ENCODE measurements around the gene HSPB6.

Gene HSPB6

GRCh38 chr19:35746531-35746930 lies 10.3 kb downstream of the HSPB6 start:
- no peak for DNase-seq (ENCODE audit: low read depth in 1 of 2, low spot score in 1 of 2)

GRCh38 chr19:35746087-35746462 lies 10.8 kb downstream of the HSPB6 start:
- no peak for DNase-seq (ENCODE audit: low read depth in 1 of 2, low spot score in 1 of 2)

GRCh38 chr19:35745328-35746086 lies 11.3 kb downstream of the HSPB6 start, which contains the start of the genes PSENEN and U2AF1L4:
TSS of gene PSENEN (plus strand) at chr19:35745651. CDS start at chr19:35745931, 280 bp downstream.
TSS of gene U2AF1L4 (minus strand) at chr19:35745418. CDS start at chr19:35745391, 27 bp downstream.
- peak; percentile 85 to 95 for DNase-seq (ENCODE audit: low read depth in 1 of 2, low spot score in 1 of 2)

GRCh38 chr19:35744430-35745327 lies 12.2 kb downstream of the HSPB6 start:
- peak; percentile 81 to 94 for DNase-seq (ENCODE audit: low read depth in 1 of 2, low spot score in 1 of 2)

- DNase-seq (ENCODE audit: low read depth in 1 of 2, low spot score in 1 of 2): no peak
These were observed 13.0 kb downstream of the HSPB6 start for GRCh38 chr19:35743640-35744429.

GRCh38 chr19:35742121-35742724 lies 14.6 kb downstream of the HSPB6 start, which contains the start of gene IGFLR1:
TSS of gene IGFLR1 (minus strand) at chr19:35742452. CDS start at chr19:35741180, 1,272 bp downstream.
- peak in 1 of 2 donors; percentile 85 for DNase-seq (ENCODE audit: low read depth in 1 of 2, low spot score in 1 of 2)

GRCh38 chr19:35741203-35741515 lies 15.7 kb downstream of the HSPB6 start:
- no peak for DNase-seq (ENCODE audit: low read depth in 1 of 2, low spot score in 1 of 2)

GRCh38 chr19:35740423-35741202 lies 16.2 kb downstream of the HSPB6 start:
- DNase-seq (ENCODE audit: low read depth in 1 of 2, low spot score in 1 of 2): peak; percentile 82 to 94

- no peak for DNase-seq (ENCODE audit: low read depth in 1 of 2, low spot score in 1 of 2)
These were observed 16.8 kb downstream of the HSPB6 start for GRCh38 chr19:35740108-35740422.

GRCh38 chr19:35739275-35740107 lies 17.3 kb downstream of the HSPB6 start:
- DNase-seq (ENCODE audit: low read depth in 1 of 2, low spot score in 1 of 2): no peak

- DNase-seq (ENCODE audit: low read depth in 1 of 2, low spot score in 1 of 2): no peak
These were observed 18.0 kb downstream of the HSPB6 start for GRCh38 chr19:35738887-35739229.

- DNase-seq (ENCODE audit: low read depth in 1 of 2, low spot score in 1 of 2): no peak
These were observed 18.6 kb downstream of the HSPB6 start for GRCh38 chr19:35738021-35738886.

GRCh38 chr19:35736913-35737886 lies 19.6 kb downstream of the HSPB6 start:
- no peak for DNase-seq (ENCODE audit: low read depth in 1 of 2, low spot score in 1 of 2)

- DNase-seq (ENCODE audit: low read depth in 1 of 2, low spot score in 1 of 2): no peak
These were observed 21.9 kb downstream of the HSPB6 start for GRCh38 chr19:35734889-35735288.

GRCh38 chr19:35734273-35734672 lies 22.6 kb downstream of the HSPB6 start:
- no peak for DNase-seq (ENCODE audit: low read depth in 1 of 2, low spot score in 1 of 2)

- DNase-seq (ENCODE audit: low read depth in 1 of 2, low spot score in 1 of 2): no peak
These were observed 23.4 kb downstream of the HSPB6 start for GRCh38 chr19:35733180-35734125.
